ENCODE data around the gene PTCH1. TPM values are rescaled to one million over a fixed set of nuclear protein-coding genes. Genes with fewer than 3 reads are reported as not detected.

Gene PTCH1
- total and polyA plus RNA-seq, 4 donors, result 3.1 to 31.1 (median 12.1) TPM

DNA sequence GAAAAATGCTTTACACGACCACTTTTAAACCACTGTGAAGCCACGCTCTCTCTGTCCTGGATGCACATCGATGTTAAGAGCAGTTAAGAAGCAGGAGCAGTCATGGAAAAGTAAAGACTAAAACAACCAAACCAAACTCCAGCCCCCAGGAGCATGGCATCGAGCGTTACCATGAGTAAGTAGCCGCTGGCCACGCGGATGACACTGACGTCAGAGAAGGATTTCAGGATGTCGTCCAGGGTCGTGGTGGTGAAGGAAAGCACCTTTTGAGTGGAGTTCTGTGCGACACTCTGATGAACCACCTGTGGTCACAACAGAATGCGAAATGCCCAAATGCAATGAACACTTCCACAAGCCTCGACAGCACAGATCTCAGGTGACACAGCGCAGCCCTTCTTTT lies 38.9 kb downstream of the PTCH1 start:
- WGBS, 2 donors, result 92 to 94% methylated on average over 15 of the region's 15 CpGs
- H3K4me3 ChIP-seq, result no peak overlapping the region
- DNase-seq, result no peak
- H3K9ac ChIP-seq (ENCODE audit: insufficient read depth in 1 of 2, low read length in 2 of 2), result no peak overlapping the region
- peaks cover 27 to 84% (median 52%) of the 10 kb centered on the region in 4 donors for H3K36me3 ChIP-seq (ENCODE audit: control insufficient read depth in 4 of 4, insufficient read depth in 4 of 4, low read length in 4 of 4)
- no peak overlapping the region for H3K27ac ChIP-seq (ENCODE audit: low read depth in 1 of 2, low read length in 1 of 2)
- H3K9me3 ChIP-seq (ENCODE audit: control insufficient read depth in 4 of 4, insufficient read depth in 3 of 4, low read length in 3 of 4), result no peaks in the 10 kb centered on the region
- TF ChIP-seq, protein P1, sequence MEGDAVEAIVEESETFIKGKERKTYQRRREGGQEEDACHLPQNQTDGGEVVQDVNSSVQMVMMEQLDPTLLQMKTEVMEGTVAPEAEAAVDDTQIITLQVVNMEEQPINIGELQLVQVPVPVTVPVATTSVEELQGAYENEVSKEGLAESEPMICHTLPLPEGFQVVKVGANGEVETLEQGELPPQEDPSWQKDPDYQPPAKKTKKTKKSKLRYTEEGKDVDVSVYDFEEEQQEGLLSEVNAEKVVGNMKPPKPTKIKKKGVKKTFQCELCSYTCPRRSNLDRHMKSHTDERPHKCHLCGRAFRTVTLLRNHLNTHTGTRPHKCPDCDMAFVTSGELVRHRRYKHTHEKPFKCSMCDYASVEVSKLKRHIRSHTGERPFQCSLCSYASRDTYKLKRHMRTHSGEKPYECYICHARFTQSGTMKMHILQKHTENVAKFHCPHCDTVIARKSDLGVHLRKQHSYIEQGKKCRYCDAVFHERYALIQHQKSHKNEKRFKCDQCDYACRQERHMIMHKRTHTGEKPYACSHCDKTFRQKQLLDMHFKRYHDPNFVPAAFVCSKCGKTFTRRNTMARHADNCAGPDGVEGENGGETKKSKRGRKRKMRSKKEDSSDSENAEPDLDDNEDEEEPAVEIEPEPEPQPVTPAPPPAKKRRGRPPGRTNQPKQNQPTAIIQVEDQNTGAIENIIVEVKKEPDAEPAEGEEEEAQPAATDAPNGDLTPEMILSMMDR (IDR thresholded peaks at IDR 0.05; ENCODE audit: control extremely low read depth, extremely low read depth), result no peak
- no peaks in the 10 kb centered on the region for H3K27me3 ChIP-seq (ENCODE audit: control insufficient read depth in 3 of 3, insufficient read depth in 3 of 3, low read length in 2 of 3)
- peaks cover 0 to 8% (median 0%) of the 10 kb centered on the region in 5 donors for H3K4me1 ChIP-seq (ENCODE audit: control insufficient read depth in 5 of 5, insufficient read depth in 5 of 5, low read length in 5 of 5)
- no peak for ATAC-seq (ENCODE audit: insufficient read depth, low FRiP score)

DNA sequence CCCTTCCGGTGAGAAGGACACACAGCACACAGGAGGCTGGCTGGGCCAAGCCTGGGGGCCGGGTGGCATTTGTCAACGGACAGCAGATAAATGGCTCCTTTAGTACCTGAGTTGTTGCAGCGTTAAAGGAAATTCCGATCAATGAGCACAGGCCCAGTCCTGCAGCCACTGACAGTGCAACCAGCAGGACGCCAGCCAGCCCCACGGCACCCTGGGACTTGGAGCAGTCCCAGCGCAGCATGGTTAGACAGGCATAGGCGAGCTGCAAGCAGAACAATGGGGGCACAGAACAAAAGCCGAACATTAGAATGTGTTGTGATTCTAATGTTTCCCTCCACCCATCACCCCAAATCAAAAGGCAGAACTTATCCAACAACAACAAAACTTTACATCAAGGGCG lies 39.3 kb downstream of the PTCH1 start:
- H3K36me3 ChIP-seq (ENCODE audit: control insufficient read depth in 4 of 4, insufficient read depth in 4 of 4, low read length in 4 of 4), result peaks cover 27 to 86% (median 55%) of the 10 kb centered on the region in 4 donors
- H3K9ac ChIP-seq (ENCODE audit: insufficient read depth in 1 of 2, low read length in 2 of 2), result no peak overlapping the region
- no peaks in the 10 kb centered on the region for H3K9me3 ChIP-seq (ENCODE audit: control insufficient read depth in 4 of 4, insufficient read depth in 3 of 4, low read length in 3 of 4)
- H3K27me3 ChIP-seq (ENCODE audit: control insufficient read depth in 3 of 3, insufficient read depth in 3 of 3, low read length in 2 of 3), result no peaks in the 10 kb centered on the region
- H3K27ac ChIP-seq (ENCODE audit: low read depth in 1 of 2, low read length in 1 of 2), result no peak overlapping the region
- peaks cover 0 to 8% (median 0%) of the 10 kb centered on the region in 5 donors for H3K4me1 ChIP-seq (ENCODE audit: control insufficient read depth in 5 of 5, insufficient read depth in 5 of 5, low read length in 5 of 5)
- 84 to 93% methylated on average over 11 of the region's 11 CpGs for WGBS, 2 donors
- ATAC-seq (ENCODE audit: insufficient read depth, low FRiP score) (no peak), DNase-seq (no peak)
- no peak overlapping the region for H3K4me3 ChIP-seq
- TF ChIP-seq, protein P1 (IDR thresholded peaks at IDR 0.05; ENCODE audit: control extremely low read depth, extremely low read depth), result no peak

DNA sequence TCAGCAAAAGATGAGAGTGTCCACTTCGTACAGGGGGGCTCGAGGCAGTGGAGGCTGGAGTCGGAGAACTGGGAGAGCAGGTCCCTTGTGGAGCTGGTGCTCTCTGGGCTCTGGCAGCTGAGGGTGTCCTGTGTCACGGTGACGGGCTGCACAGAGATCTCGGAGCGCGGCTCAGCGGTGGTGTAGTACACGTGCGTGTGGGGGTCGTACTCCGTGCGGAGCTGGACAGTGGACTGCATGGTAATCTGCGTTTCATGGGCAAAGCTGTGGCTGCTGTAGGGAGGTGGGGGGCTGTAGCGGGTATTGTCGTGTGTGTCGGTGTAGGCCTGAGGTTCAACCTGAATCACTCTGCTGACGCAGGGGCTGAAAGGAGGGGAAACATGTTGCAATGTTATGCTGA lies 48.0 kb downstream of the PTCH1 start:
- Histone ChIP-seq H3K4me3 (no peak overlapping the region), H3K9ac (ENCODE audit: insufficient read depth in 1 of 2, low read length in 2 of 2) (no peak overlapping the region), H3K36me3 (ENCODE audit: control insufficient read depth in 4 of 4, insufficient read depth in 4 of 4, low read length in 4 of 4) (peaks cover 16 to 90% (median 49%) of the 10 kb centered on the region in 4 donors), H3K27ac (ENCODE audit: low read depth in 1 of 2, low read length in 1 of 2) (no peak overlapping the region), H3K4me1 (ENCODE audit: control insufficient read depth in 5 of 5, insufficient read depth in 5 of 5, low read length in 5 of 5) (peaks cover 0 to 23% (median 1%) of the 10 kb centered on the region in 5 donors), H3K27me3 (ENCODE audit: control insufficient read depth in 3 of 3, insufficient read depth in 3 of 3, low read length in 2 of 3) (no peaks in the 10 kb centered on the region), H3K9me3 (ENCODE audit: control insufficient read depth in 4 of 4, insufficient read depth in 3 of 4, low read length in 3 of 4) (no peaks in the 10 kb centered on the region)
- TF ChIP-seq, protein P1 (IDR thresholded peaks at IDR 0.05; ENCODE audit: control extremely low read depth, extremely low read depth), result no peak
- WGBS, 2 donors, result 91 to 95% methylated on average over 19 of the region's 19 CpGs
- no peak for DNase-seq
- no peak for ATAC-seq (ENCODE audit: insufficient read depth, low FRiP score)

DNA sequence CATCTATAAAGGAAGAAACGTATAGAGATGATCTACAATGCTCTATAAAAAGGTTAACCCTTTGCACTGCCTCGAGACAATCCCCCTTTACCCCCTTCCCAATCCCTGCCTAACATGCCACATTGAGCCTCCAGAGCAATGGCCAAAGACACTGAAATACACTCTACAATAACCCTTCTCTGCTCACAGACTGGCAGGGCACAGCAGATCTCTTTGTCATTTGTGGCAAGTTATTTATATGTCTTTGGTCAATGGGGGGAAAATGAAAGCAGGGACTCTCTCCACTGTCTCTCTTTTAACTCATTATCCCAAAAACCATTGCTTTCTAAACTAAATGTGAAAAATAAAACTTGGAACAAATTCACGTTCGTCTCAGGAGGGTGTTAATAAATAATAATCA lies 51.7 kb downstream of the PTCH1 start:
- DNase-seq (no peak), ATAC-seq (ENCODE audit: insufficient read depth, low FRiP score) (no peak)
- no peak overlapping the region for H3K9ac ChIP-seq (ENCODE audit: insufficient read depth in 1 of 2, low read length in 2 of 2)
- no peak overlapping the region for H3K4me3 ChIP-seq
- WGBS, 2 donors, result 66 to 84% methylated on average over 4 of the region's 4 CpGs
- peaks cover 22 to 87% (median 50%) of the 10 kb centered on the region in 4 donors for H3K36me3 ChIP-seq (ENCODE audit: control insufficient read depth in 4 of 4, insufficient read depth in 4 of 4, low read length in 4 of 4)
- H3K9me3 ChIP-seq (ENCODE audit: control insufficient read depth in 4 of 4, insufficient read depth in 3 of 4, low read length in 3 of 4), result no peaks in the 10 kb centered on the region
- TF ChIP-seq, protein P1 (IDR thresholded peaks at IDR 0.05; ENCODE audit: control extremely low read depth, extremely low read depth), result no peak
- H3K4me1 ChIP-seq (ENCODE audit: control insufficient read depth in 5 of 5, insufficient read depth in 5 of 5, low read length in 5 of 5), result peaks cover 4 to 53% (median 24%) of the 10 kb centered on the region in 5 donors
- H3K27me3 ChIP-seq (ENCODE audit: control insufficient read depth in 3 of 3, insufficient read depth in 3 of 3, low read length in 2 of 3), result no peaks in the 10 kb centered on the region
- H3K27ac ChIP-seq (ENCODE audit: low read depth in 1 of 2, low read length in 1 of 2), result no peak overlapping the region
